ENCODE data around the gene GTF2I.
"Not testable (repeated sequence)": the region's sequence is repeated elsewhere in the genome, so short reads cannot be mapped to it uniquely, and the experiment has no call there.

Gene GTF2I

DNA sequence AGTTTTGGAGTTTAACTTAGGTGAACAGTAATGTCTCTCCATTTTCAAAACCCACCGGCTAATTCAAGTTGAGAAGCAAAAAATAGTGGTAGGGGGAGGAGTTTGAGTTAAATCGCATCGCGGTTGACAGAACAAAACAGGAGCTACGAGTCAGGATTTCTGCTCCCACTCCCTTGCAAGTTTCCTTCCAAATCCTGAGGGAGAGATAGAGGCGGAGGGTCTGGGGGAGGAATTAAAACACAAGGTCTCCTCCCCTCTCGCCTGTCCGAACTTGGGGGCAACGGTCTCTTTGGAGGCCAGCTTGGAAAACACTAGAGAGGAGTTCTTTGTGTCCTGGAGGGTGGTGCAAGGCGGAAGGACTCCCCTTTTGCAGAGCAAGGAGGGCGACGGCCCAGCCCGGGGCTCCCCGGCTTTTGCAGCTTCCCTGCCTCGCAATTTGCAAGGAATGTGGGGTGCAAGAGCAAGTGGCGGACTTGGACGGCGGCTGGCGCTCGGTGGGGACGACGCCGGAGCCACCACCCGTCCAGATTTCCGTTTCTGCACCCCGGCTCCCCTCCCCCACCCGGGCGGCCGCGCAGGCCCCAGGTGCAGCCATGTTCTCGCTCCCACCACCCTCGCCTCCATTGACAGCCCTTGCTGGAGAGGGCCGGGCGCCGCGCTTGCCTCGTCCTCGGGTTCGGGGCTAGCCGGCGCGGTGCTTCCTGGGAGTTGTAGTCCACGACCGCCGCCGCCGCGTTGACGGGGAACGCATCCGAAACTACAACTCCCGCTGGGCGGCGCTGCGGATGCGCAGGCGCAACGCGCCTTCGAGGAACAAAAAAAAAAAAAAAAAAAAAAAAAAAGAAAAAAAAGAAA, 454 bp upstream of the GTF2I start:
- peak; percentile 96 for DNase-seq (ENCODE audit: low spot score)

DNA sequence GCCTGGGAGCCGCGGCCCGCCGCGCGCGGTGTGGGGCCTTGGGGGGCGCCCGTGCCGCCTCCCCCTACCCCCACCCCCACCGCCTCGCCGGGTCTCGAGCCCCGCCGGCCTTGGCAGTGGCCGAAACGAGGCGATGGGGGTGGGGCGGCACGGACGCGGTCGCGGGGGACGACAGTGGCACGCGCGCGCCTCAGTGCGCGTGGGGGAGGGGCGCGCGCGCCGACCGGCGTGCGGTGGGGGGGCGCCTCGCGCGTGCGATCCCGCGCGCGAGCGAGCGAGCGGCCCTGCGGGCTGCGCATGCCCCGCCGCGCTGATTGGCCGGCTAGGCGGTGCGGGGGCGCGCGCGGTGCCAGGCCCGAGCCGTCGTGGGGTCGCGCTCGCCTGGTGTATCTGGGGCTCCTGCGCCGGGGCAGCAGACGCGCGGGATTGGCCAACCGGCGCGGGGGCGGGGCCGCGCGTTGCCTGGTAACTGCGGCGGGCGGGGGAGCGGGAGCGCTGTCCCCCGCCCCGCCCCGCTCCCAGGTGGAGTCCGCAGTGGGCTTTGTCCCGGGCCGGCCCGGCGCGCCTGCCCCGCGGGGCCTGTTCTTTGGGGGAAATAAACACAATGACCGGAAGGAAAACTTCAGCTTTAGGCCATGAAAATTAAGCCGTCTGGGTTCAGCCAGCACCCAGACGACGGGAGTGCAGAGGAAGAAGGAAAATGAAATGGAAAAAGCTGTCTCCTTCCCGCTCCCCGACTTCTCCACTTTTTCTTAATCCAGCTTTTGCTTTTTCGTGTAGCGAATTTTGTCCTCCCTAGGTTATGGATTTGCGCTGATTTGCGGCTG, 873 bp downstream of the GTF2I start:
- peak; percentile 93 for DNase-seq (ENCODE audit: low spot score)

DNA sequence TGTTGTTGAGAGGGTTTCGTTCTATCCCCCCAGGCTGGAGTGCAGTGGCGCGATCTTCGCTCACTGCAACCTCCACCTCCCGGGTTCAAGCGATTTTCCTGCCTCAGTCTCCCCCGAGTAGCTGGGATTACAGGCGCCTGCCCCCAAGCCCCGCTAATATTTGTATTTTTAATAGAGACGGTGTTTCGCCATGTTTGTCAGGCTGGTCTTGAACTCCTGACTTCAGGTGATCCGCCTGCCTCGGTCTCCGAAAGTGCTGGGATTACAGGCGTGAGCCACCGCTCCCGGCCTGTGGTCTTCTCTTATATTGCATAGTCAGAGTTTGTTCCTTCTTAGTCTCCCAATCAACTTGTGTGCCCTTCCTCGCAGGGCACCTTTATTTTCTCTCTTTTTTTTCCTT, 2.7 kb downstream of the GTF2I start:
- DNase-seq (ENCODE audit: low spot score), result not testable (repeated sequence)

DNA sequence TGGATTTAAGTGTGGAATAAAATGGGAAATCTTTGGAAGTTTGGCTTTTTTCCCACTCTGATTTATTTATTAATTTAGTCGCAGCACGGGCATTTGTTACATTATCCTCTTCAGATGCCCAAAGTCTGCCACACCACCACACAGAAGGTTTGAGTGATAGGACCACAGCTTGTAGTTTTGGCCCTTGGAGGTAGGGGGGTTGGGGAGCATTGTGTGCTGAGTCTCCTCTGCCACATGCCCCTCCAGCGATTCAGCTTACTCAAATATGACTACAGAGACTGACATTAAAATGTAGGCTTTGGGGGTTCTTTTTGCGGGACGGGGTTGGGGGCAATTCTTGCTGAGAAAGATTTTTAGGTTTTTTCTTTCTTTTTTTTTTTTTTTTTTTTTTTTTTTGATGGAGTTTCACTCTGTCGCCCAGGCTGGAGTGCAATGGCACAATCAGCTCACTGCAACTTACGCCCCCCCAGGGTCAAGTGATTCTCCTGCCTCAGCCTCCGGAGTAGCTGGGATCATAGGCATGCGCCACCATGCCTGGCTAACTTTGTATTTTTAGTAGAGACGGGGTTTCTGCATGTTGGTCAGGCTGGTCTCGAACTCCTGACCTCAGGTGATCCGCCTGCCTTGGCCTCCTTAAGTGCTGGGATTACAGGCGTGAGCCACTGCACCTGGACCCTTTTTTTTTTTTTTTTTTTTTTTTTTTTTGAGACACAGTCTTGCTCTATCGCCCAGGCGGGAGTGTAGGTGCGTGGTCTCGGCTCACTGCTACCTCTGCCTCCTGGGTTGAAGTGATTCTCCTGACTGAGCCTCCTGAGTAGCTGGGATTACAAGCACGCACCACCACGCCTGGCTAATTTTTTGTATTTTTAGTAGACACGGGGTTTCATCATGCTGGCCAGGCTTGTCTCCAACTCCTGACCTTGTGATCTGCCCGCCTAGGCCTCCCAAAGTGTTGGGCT, 4.6 kb downstream of the GTF2I start:
- DNase-seq (ENCODE audit: low spot score), result peak; percentile 34

DNA sequence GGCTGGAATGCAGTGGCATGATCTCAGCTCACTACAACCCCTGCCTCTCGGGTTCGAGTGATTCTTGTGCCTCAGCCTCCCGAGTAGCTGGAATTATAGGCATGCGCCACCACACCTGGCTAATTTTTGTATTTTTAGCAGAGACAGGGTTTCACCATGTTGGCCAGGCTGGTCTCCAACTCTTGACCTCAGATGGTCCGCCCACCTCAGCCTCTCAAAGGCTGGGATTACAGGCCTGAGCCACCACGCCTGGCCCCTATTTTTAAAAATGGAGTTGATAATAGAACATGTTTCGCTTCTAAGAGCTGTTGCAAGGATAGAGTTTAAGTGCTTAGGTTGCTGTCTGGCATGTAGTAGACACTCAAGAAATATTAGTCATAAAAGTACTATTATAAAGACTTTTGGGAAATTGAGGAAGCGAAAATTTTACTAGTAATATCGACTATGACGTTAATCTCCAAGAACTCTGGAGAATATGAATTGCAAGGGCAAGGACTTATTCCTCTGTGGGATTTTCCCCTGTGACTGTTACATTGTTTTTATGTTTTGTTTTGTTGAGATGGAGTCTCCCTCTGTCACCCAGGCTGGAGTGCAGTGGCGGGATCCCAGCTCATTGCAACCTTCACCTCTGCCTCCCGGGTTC, 7.9 kb downstream of the GTF2I start:
- no peak for DNase-seq (ENCODE audit: low spot score)

DNA sequence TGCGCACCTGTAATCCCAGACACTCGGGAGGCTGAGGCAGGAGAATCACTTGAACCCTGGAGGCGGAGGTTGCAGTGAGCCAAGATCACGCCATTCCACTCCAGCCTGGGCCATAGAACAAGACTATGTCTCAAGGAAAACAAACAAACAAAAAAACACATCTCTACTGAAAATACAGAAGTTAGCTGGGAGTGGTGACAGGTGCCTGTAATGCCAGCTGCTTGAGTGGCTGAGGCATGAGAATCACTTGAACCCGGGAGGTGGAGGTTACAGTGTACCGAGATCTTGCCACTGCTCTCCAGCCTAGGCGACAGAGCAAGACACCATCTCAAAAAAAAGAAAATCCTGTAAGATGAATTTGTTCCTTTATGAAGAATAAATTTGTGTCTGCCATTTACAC, 9.5 kb downstream of the GTF2I start:
- not testable (repeated sequence) for DNase-seq (ENCODE audit: low spot score)

DNA sequence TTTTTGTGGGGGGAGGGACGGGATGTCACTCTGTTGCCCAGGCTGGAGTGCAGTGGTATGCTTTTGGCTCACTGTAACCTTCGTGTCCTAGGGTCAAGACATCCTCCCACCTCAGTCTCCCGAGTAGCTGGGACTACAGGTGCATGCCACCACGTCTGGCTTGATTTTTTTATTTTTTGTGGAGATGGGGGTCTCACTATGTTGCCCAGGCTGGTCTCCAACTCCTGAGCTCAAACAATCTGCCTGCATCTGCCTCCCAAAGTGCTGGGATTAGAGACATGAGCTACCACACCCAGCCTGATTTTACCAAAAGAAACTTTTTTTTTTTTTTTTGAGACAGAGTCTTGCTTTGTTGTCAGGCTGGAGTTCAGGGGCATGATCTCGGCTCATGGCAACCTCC, 10.0 kb downstream of the GTF2I start:
- DNase-seq (ENCODE audit: low spot score), result not testable (repeated sequence)

DNA sequence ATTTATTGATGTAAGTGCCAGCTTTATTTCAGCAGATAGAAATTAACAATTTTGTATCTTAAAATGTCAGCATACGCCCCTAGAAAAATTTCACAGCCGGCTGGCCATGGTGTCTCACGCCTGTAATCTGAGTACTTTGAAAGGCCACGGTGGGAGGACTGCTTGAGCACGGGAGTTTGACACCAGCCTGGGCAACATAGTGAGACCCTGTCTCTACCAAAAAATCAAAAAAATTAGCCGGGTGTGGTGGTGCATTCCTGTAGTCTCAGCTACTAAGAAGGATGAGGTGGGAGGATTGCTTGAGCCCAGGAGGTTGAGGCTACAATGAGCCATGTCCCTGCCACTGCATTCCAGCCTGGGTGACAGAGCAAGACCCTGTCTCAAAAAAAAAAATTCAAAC, 14.1 kb downstream of the GTF2I start:
- no peak for DNase-seq (ENCODE audit: low spot score)

DNA sequence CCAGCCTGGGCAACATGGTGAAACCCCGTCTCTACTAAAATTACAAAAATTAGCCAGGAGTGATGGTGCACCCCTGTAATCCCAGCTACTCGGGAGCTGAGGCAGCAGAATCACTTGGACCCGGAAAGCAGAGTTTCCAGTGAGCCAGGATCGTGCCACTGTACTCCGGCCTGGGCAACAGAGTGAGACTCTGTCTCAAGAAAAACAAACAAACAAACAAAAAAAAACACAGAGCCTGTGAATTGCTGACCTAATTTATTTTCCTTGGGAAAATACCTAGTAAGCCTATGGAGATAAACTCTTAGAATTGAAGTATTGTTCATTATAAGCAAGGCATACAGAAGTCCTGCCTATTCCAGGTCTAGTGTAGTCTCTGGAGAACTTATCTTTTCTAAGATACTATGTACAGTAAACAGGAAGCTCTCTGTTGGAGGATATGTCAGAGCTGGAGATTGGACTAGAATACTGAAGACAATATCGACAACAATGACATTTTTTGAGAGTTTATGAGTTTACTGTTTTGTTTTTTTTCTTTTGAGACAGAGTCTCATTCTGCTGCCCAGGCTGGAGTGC, 14.9 kb downstream of the GTF2I start:
- DNase-seq (ENCODE audit: low spot score), result no peak

DNA sequence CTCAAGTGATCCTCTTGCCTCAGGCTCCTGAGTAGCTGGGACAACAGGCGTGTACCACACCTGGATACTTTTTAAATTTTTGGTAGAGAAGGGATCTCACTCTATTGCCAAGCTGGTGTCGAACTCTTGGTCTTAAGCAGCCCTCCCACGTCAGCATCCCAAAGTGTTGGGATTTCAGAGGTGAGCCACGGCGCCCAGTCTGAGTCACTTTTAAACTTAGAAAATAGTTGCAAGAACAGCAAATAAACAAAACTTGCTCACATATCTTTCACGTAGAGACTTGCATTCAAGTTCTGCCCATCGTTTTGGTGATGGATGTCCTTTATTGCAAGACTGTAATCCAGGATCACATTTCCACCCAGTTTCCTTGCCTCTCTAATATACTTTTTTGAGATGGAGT, 16.6 kb downstream of the GTF2I start:
- DNase-seq (ENCODE audit: low spot score), result no peak

DNA sequence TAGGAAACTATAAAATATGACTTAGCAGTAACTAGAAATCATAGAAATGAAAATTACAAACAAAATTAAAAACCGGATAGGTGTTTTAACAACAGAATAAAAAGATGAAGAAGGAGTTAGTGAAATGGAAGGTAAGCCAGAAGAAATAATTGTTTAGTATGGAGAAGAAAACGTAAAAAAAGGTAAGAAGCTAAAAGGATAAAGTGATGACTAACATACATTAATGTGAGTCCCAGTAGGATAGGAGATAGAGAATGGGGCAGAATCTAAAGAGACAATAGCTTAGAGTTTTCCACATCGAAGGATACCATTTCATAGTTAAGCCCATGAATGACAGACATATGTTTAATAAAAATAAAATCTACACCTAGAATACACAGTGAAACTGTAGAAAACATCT, 25.3 kb downstream of the GTF2I start:
- DNase-seq (ENCODE audit: low spot score), result no peak

DNA sequence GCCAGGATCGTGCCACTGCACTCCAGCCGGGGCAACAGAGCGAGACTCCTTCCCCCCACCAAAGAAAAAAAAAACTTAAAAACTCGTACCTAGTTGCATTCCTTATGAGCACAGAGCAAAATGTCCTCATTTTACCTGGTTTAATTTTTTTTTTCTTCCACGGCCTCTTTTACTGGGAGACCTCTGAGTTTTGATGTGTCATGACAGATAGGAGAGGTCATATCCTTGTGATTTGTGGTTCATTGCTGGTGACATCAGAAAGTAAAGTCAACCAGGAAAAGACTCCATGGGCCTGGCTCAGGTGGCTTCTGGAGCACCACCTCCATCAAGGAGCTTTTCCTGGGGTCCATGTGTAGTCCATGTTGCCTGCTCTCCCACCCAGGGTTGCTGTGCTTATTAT, 26.3 kb downstream of the GTF2I start:
- DNase-seq (ENCODE audit: low spot score), result no peak

DNA sequence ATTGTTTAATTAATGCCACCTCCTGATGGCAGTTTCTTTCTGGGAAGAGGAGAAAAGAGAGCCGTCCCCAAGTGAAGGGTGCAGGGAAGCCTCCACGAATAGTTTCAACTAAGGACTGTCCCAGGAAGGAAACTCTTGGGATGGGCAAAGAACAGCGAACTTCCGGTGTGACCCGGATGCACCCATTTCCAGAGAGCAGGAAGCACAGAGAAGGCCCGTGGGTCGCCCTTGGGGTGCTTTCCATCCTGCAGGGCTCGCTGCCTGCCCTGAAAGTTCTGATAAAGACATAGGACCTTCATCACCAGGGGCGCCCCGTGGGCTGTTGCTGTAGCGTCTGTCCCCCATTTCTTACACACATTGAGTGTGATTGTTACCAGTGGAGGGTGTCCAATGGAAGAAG, 27.0 kb downstream of the GTF2I start:
- DNase-seq (ENCODE audit: low spot score), result no peak

DNA sequence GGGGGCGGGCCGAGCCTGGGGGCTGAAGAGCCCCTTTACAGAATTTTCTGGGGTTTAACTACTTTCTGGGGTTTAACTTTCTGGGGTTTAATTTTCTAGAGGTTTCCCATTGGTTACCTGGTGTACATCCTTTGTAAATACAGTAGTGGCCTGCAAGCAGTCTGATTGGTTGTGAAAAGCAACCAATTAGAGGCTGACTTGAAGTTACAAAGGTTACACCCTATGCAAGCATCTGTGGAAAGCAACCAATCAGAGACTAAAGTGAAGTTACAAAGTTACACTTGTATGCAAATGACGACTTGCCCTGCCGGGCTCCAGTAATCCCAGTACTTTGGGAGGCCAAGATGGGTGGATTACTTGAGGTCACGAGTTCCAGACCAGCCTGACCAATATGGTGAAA, 27.4 kb downstream of the GTF2I start:
- DNase-seq (ENCODE audit: low spot score), result peak; percentile 15

DNA sequence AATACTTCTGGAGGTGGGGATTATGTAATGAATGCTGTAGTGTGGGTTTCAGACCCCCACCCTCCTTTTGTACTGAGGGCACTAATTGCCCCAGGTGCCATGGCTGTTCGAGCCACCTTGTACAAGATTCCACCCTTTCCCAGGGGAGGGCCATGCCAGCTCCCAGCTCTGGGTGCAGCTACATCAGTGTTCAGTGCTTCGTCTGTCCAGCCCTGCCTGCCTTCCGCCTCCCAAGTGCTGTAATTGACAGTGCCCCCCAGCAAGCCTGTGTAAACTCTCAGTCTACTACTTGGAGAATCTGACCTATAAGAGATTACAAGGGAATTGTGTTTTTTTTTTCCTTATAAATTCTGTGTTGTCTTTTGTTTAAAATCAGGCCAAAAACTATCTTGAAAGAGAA, 33.0 kb downstream of the GTF2I start:
- no peak for DNase-seq (ENCODE audit: low spot score)

DNA sequence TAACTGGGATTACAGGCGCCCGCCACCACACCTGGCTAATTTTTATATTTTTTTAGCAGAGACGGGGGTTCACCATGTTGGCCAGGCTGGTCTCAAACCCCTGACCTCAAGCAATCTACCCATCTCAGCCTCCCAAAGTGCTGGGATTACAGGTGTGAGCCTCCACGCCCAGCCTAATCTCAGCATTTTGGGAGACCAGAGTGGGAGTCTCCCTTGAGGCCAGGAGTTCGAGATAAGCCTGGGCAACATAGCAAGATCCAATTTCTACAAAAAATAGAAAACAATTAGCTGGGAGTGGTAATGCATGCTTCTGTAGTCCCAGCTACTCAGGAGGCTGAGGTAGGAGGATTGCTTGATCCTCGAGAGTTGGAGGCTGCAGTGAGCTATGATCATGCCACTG, 46.9 kb downstream of the GTF2I start:
- not testable (repeated sequence) for DNase-seq (ENCODE audit: low spot score)

DNA sequence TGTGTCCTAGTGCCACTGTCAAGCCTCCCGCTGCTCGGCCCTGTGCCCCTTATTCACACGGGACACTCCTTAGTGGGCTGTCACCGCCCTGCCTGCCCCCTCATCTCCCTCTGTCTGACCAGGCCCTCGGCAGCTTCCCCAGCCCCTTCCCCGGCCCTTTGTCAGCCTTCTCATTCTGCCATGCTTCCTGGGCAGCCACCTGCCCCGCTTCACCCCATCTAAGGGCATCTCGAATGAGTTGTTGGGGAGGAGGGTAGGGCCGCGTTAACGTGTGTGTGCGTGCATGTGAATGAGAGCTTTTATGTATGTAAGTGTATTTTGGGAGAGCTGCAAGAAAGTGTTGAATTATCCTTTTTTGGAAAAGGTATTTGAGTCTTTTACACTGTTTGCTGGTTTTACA, 49.7 kb downstream of the GTF2I start:
- DNase-seq (ENCODE audit: low spot score), result no peak

DNA sequence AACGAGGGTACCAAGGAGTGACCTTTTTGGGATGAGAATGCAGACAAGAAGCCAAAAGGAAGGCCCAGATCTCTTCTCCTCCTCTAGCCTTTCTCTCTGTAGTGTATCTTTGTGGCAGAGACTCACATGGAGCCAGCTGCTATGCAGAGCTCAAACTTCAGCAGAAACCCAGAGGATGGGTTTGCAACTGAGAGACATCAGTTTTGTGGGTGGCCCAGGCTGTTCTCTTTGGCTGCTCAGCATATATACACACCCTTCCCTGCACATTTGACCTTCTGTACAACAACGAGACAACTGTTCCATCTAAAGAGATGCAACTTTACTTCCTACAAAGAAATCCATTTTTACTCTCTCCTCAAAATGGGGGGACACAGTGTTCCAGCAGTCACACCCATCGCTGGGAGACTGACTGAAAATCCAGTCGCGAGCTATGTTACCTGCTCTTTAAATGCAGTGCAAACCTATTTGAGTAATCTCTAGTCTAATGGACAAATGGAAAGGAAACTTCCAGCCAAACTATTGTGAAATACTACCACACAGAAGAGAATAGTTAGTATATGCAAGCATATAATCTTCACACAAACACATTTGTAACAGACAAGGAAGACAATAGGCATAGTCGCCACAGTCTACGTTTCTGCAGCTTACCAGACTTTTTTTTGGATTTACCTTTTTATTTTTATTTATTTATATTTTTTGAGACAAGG, 51.2 kb downstream of the GTF2I start:
- DNase-seq (ENCODE audit: low spot score), result no peak

DNA sequence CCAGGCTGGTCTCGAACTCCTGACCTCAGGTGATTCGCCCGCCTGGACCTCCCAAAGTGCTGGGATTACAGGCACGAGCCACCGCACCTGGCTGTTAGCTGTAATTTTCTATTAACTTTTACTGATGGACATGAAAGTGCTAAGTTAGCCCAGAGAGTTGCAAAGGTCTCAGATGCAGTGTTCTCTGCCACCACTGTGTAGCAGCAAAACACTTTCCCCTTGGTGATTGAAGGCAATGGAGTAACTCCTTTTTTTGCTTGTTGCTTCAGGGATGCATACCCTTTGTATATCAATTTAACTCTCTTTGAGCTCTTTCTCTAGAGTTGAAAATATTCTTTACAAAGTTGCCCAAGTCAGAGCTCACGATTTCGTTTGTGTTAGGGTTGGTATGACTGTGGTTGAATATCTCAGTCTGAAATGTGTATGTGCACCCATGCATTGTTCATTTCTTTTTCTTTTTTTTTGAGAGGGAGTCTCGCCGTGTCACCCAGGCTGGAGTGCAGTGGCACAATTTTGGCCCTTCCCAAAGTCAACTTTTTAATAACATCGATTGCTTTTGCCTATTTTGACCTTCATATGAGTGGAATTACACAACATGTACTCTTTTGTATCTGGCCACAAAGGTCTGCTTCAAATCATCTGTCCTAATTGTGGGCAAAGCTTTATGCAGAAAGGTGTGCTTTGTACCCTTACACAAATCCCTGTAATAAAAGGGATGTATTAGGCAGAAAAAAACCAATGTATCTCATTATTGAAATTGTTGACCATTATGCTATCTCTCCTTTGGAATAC, 52.6 kb downstream of the GTF2I start:
- peak; percentile 16 for DNase-seq (ENCODE audit: low spot score)

DNA sequence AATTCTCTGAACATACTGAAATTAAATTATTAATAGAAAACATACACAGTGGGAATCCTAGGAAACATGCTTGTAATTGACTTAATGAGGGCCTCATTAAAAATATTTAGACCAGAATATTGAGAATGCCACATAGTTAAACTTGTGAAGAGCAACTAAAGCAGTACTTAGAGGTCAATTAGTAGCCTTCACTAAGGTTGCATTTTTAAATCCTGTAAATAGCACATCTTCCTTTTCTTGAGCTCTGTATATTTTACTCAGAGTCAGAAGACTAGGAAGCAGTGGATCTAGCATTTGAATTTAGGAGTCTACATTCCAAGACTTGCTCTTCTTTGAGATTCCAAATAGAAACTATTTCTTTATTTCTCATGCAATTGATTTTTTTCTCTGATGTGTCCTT, 56.0 kb downstream of the GTF2I start:
- no peak for DNase-seq (ENCODE audit: low spot score)

All from RKO (cell line).